A549 treated with RU486 at 1 μM for 4 hours (cell line): ENCODE measurements around the gene FSHR. TPM values are rescaled to one million over a fixed set of nuclear protein-coding genes. Genes with fewer than 3 reads are reported as not detected.

Experiments
- total RNA-seq: library from RNA; stranded (reverse); fragments of 200-300 nt; extraction: Qiagen RNA extraction; gene quantifications from 5 replicates; pipeline ENCODE4 v1.2.3, GENCODE V29; 2022; ENCODE audit warnings: low read depth

The FSHR gene
- 0.07 TPM in 1 of 5 replicates, not detected in the others for total RNA-seq

GRCh38 chr2:49154140-49154539 is at the start of gene FSHR:
Gene FSHR (minus strand): TSS chr2:49154515. CDS start chr2:49154417, 98 bp downstream.

